ENCODE measurements around the gene ARRDC2. TPM values are rescaled to one million over a fixed set of nuclear protein-coding genes. Genes with fewer than 3 reads are reported as not detected.
A peak's percentile ranks its signal among the peaks of the same experiment; 100 is the strongest.
"Not testable (repeated sequence)": the region's sequence is repeated elsewhere in the genome, so short reads cannot be mapped to it uniquely, and the experiment has no call there.

ARRDC2 gene
- total RNA-seq, 1 donor from 2014 or later: 45.0 TPM

- Mint-ChIP-seq H3K27me3 (ENCODE audit: insufficient read depth) (no peaks in the 10 kb centered on the region), H3K36me3 (ENCODE audit: low read depth) (peaks cover 52% of the 10 kb centered on the region), H3K4me3 (peak overlapping the region; percentile 71), H3K27ac (peak overlapping the region; percentile 97), H3K9me3 (no peaks in the 10 kb centered on the region), H3K4me1 (ENCODE audit: low read depth) (peaks cover 76% of the 10 kb centered on the region)
- intact Hi-C loops (cut with micrococcal nuclease): loop anchor here (1.0 kb wide), 1 partner anchor 9 kb away; no protein-coding TSS in a partner anchor
- no peak for DNase-seq (ENCODE audit: low spot score)
Observed at GRCh38 chr19:18013210-18014111, 5.5 kb downstream of the ARRDC2 start.

DNA sequence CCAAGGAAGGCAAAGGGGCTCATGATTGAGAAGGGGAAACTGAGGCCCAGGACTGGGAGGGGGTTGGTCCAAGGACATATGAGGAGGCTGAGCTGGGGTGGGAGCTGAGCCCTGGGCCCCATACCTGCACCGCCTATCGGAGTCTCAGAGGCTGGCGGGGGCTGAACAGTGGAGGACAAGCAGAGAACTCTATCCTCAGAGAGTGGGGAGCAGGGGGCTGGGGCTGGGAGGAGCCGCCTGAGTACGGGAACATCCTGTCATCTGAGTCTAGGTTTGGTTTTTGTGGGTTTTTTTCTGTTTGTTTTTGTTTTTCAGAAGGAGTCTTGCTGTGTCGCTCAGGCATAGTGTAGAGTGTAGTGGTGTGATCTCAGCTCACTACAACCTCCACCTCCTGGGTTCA is 6.2 kb downstream of the ARRDC2 start:
- peak overlapping the region; percentile 71 for H3K4me3 Mint-ChIP-seq

DNA sequence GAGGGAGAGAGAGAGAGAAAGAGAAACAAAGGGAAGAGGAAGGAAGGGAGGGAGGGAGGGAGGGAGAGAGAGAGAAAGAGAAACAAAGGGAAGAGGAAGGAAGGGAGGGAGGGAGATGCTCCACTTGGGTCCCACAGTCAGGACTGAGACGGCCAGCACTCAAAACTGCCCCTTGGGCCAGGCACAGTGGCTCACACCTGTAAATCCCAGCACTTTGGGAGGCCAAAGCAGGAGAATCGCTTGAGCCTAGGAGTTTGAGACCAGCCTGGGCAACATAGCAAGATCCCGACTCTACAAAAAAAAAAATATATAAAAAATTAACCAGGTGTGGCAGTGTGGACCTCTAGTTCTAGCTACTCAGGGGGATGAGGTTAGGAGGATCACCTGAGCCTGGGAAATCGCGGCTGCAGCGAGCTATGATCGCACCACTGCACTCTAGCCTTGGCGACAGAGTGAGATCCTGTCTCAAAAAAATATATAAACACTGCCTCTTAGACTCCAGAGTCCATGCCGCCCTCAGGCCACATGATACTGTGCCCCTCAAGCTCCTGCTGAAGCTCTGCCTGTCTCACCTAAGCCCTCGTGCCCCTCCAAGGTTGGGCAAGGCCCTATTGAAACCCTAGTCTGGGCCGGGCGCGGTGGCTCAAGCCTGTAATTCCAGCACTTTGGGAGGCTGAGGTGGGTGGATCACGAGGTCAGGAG is 8.4 kb downstream of the ARRDC2 start:
- intact Hi-C loops (cut with micrococcal nuclease): no loop called here
- H3K4me3 Mint-ChIP-seq: no peak overlapping the region
- peaks cover 72% of the 10 kb centered on the region for H3K4me1 Mint-ChIP-seq (ENCODE audit: low read depth)
- no peaks in the 10 kb centered on the region for H3K9me3 Mint-ChIP-seq
- DNase-seq (ENCODE audit: low spot score): no peak
- peak overlapping the region; percentile 65 for H3K27ac Mint-ChIP-seq
- H3K36me3 Mint-ChIP-seq (ENCODE audit: low read depth): peaks cover 31% of the 10 kb centered on the region
- no peaks in the 10 kb centered on the region for H3K27me3 Mint-ChIP-seq (ENCODE audit: insufficient read depth)

More for the DNA sequence above, 6.2 kb downstream of the ARRDC2 start:
- DNase-seq (ENCODE audit: low spot score): peak; percentile 59
- Mint-ChIP-seq H3K36me3 (ENCODE audit: low read depth) (peaks cover 44% of the 10 kb centered on the region), H3K27me3 (ENCODE audit: insufficient read depth) (no peaks in the 10 kb centered on the region), H3K27ac (peak overlapping the region; percentile 97), H3K9me3 (no peaks in the 10 kb centered on the region), H3K4me1 (ENCODE audit: low read depth) (peaks cover 72% of the 10 kb centered on the region)
- intact Hi-C loops (cut with micrococcal nuclease): loop anchor here (1.0 kb wide), 1 partner anchor 8 kb away; no protein-coding TSS in a partner anchor

GRCh38 chr19:18017275-18018083 is 9.5 kb downstream of the ARRDC2 start:
- Mint-ChIP-seq H3K4me3 (no peak overlapping the region), H3K27ac (peak overlapping the region; percentile 65), H3K4me1 (ENCODE audit: low read depth) (peaks cover 77% of the 10 kb centered on the region), H3K36me3 (ENCODE audit: low read depth) (peaks cover 35% of the 10 kb centered on the region), H3K9me3 (no peaks in the 10 kb centered on the region), H3K27me3 (ENCODE audit: insufficient read depth) (no peaks in the 10 kb centered on the region)
- DNase-seq (ENCODE audit: low spot score): no peak
- intact Hi-C loops (cut with micrococcal nuclease): no loop called here

DNA sequence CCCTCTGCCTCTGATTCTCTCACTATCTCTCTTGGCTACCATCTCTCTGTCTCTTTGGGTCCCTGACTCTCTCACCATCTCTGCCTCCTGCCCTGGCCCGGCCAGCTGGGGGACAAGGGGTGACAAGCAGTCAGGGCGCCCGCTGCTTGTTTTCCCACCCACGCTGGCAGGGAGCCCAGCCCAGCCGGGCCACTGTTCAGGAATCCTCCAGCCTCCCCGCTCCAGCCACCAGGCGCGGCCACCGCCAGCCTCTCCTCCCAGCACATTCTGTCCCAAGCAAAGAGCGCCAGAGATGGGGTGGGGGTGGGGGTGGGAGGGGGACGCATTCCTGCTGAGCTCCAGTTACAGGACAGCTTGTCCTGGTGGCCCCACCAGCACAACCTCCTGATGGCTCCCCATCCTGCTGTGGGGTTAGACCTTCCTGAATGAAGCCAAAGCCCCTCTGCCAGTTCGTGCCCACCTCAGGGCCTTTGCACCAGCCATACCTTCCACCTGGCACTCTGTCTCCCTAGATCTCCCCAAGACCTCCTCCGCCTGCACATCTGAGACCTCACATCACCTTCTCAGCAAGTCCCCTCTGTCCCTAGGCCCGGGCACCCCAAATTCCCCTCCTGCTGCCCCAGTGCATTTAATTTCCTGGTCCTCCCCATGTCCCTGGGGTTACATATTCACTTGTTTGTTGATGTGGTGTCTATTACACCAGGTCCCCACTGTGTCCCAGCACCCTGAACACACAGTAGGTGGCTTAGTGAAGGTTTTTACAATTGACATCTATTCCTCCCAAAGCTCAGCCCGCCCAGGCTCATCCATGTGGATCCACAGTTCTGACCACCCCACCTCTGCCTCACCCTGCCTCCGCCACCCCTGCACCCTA is 12.5 kb downstream of the ARRDC2 start:
- Mint-ChIP-seq H3K27me3 (ENCODE audit: insufficient read depth) (no peaks in the 10 kb centered on the region), H3K4me1 (ENCODE audit: low read depth) (peaks cover 69% of the 10 kb centered on the region), H3K9me3 (no peaks in the 10 kb centered on the region), H3K4me3 (peak overlapping the region; percentile 10), H3K36me3 (ENCODE audit: low read depth) (peaks cover 13% of the 10 kb centered on the region), H3K27ac (peak overlapping the region; percentile 95)
- intact Hi-C loops (cut with micrococcal nuclease): loop anchor here (1.0 kb wide), 1 partner anchor 12 kb away; the partner anchor contains the start of gene ARRDC2
- DNase-seq (ENCODE audit: low spot score): no peak

DNA sequence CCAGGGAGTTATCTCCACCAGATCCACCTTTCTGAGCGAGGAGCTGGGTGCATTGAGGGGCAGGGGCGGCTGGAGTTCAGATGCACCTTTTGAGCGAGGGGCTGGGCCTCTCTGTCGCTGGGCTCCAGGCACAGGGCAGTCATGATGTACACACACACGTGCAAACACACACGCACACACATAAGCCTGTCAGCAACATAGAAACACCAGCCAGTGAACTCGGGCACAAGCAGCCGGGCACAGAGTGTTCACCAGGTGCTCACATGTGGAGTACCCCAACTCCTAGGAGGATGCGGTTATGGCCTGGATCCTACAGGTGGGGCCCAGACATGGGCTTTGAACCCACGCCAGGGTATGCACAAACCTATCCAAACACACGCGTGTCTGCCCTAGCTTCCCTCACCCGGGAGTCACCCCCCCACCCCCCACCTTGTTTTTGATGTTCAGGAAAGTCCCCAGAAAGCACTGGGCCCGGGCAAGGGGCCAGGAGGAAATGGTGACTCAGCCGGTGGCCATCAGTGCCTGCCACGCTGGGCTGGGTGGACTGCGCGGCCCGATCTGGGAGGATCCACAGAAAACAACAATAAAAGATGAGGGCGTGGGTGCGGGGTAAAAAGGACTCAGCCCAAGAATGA is 13.3 kb downstream of the ARRDC2 start:
- Mint-ChIP-seq H3K9me3 (no peaks in the 10 kb centered on the region), H3K27ac (peak overlapping the region; percentile 95), H3K27me3 (ENCODE audit: insufficient read depth) (no peaks in the 10 kb centered on the region), H3K36me3 (ENCODE audit: low read depth) (peaks cover 9% of the 10 kb centered on the region), H3K4me1 (ENCODE audit: low read depth) (peaks cover 68% of the 10 kb centered on the region), H3K4me3 (peak overlapping the region; percentile 75)
- peak; percentile 50 for DNase-seq (ENCODE audit: low spot score)
- intact Hi-C loops (cut with micrococcal nuclease): loop anchor here (1.0 kb wide), 1 partner anchor 13 kb away; the partner anchor contains the start of gene ARRDC2

DNA sequence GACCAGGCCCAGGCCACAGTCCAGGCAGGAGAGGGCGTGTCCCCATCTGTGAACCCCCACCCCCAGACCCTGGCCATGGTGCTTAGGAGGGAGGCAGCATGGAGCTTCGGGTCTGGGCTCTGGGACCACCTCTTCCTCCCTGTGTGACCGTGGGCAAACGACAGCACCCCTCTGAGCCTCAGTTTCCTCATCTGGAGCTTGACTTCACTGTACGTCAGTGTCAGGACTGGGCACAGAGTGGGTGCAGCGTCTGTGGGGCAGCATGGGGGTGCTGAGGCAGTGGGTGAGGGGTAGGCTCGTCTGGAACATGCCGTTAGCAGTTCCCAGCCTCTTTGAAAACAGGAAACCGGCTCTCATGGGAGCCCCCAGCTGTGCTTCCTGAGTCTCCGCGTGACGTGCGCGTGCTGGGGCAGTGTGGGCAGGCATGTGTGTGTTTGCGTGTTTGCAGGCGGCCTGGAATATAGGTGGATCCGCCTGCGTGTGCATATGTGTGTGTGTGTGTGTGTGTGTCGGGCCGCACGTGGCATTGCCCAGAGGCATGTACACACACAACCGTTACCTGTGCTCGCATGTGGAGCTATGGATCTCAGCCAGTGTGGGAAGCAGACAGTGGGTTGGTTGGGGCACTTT is 15.8 kb downstream of the ARRDC2 start:
- H3K4me3 Mint-ChIP-seq: peak overlapping the region; percentile 77
- H3K27ac Mint-ChIP-seq: peak overlapping the region; percentile 92
- intact Hi-C loops (cut with micrococcal nuclease): loop anchor here (2.0 kb wide), 1 partner anchor 65 kb away; no protein-coding TSS in a partner anchor
- peak; percentile 47 for DNase-seq (ENCODE audit: low spot score)
- peaks cover 9% of the 10 kb centered on the region for H3K36me3 Mint-ChIP-seq (ENCODE audit: low read depth)
- no peaks in the 10 kb centered on the region for H3K9me3 Mint-ChIP-seq
- H3K4me1 Mint-ChIP-seq (ENCODE audit: low read depth): peaks cover 54% of the 10 kb centered on the region
- no peaks in the 10 kb centered on the region for H3K27me3 Mint-ChIP-seq (ENCODE audit: insufficient read depth)

DNA sequence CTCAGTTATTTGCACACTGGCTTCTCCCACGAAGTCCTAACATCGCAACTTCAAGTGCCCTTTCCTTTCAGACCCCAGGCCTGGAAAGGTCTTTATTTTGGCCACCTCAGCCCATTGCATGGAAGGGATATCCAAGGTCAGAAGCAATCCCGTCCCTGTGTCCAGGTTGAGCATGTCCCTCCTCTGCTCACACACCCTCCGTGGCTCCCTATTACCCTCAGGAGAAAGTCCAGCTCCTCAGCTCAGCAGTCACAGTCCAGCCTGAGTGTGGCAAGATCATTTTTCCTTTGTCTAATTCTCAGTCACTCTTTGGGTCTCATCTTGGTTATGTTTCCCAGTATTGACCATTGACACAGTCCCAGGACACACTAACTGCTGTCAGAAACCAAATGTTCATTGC is 19.2 kb downstream of the ARRDC2 start:
- H3K36me3 Mint-ChIP-seq (ENCODE audit: low read depth): peaks cover 7% of the 10 kb centered on the region
- intact Hi-C loops (cut with micrococcal nuclease): no loop called here
- peaks cover 37% of the 10 kb centered on the region for H3K4me1 Mint-ChIP-seq (ENCODE audit: low read depth)
- H3K4me3 Mint-ChIP-seq: no peak overlapping the region
- H3K9me3 Mint-ChIP-seq: no peaks in the 10 kb centered on the region
- no peak for DNase-seq (ENCODE audit: low spot score)
- no peak overlapping the region for H3K27ac Mint-ChIP-seq
- no peaks in the 10 kb centered on the region for H3K27me3 Mint-ChIP-seq (ENCODE audit: insufficient read depth)

DNA sequence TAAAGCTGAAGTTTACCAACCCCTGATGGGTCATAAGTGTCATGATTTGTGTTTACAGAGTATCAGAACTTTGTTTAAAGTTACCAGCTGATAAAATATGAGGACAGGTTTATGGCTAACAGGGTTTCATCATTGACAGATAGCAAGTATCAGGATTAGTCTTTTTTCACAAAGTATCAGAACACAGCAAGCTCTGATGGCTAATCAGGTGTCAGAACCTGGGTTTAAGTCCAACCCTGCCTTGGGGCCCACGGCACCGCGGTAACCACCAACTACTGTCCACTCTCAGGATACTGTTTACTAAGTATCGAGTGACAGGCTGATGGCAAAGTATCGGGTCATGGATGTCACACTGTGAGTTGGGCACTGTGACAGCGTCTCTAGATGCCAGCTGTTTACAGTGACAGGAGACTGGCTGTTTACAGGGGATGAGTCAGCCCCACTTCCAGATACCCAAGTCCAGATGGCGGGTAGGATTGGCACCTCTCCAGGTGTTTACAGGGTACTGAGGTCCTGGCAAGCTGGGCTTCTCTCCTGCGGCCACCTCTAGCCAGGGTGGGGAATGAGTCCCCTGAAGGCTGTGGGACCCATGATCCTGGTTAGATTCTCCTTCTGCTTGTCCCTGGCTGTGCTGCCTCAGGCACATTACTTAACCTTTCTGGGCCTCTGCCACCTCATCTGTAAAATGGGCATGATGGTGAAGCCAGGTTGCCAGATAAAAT is 21.8 kb downstream of the ARRDC2 start:
- no peak for DNase-seq (ENCODE audit: low spot score)
- Mint-ChIP-seq H3K4me3 (no peak overlapping the region), H3K27ac (no peak overlapping the region), H3K36me3 (ENCODE audit: low read depth) (no peaks in the 10 kb centered on the region), H3K27me3 (ENCODE audit: insufficient read depth) (no peaks in the 10 kb centered on the region), H3K4me1 (ENCODE audit: low read depth) (peaks cover 15% of the 10 kb centered on the region), H3K9me3 (no peaks in the 10 kb centered on the region)
- intact Hi-C loops (cut with micrococcal nuclease): no loop called here

- intact Hi-C loops (cut with micrococcal nuclease); H3K9me3 Mint-ChIP-seq; DNase-seq (ENCODE audit: low spot score); H3K4me3 Mint-ChIP-seq; H3K27ac Mint-ChIP-seq; H3K36me3 Mint-ChIP-seq (ENCODE audit: low read depth); H3K27me3 Mint-ChIP-seq (ENCODE audit: insufficient read depth): not testable (repeated sequence)
- H3K4me1 Mint-ChIP-seq (ENCODE audit: low read depth): peaks cover 23% of the 10 kb centered on the region
Observed at GRCh38 chr19:18031401-18031800, 23.4 kb downstream of the ARRDC2 start.

GRCh38 chr19:18032102-18032501 is 24.1 kb downstream of the ARRDC2 start:
- H3K9me3 Mint-ChIP-seq: not testable (repeated sequence)
- peaks cover 23% of the 10 kb centered on the region for H3K4me1 Mint-ChIP-seq (ENCODE audit: low read depth)

More at GRCh38 chr19:18032102-18032501, 24.1 kb downstream of the ARRDC2 start:
- H3K27ac Mint-ChIP-seq; H3K4me3 Mint-ChIP-seq; H3K36me3 Mint-ChIP-seq (ENCODE audit: low read depth); H3K27me3 Mint-ChIP-seq (ENCODE audit: insufficient read depth); intact Hi-C loops (cut with micrococcal nuclease); DNase-seq (ENCODE audit: low spot score): not testable (repeated sequence)

All from activated T-helper 1 cell treated with anti-CD3 and anti-CD28 coated beads, Interleukin-12 subunit alpha, Interleukin-12 subunit beta, Interleukin-2, Interleukin-4 antibody, amounts not matched to agents 30 ng/mL and 10 ng/mL and 1 ng/mL, durations not matched to agents 14 hours and 24 hours and 36 hours (primary cell).